ENCODE measurements around the gene KIF5C.
"Not testable (repeated sequence)": the region's sequence is repeated elsewhere in the genome, so short reads cannot be mapped to it uniquely, and the experiment has no call there.

Gene KIF5C

DNA sequence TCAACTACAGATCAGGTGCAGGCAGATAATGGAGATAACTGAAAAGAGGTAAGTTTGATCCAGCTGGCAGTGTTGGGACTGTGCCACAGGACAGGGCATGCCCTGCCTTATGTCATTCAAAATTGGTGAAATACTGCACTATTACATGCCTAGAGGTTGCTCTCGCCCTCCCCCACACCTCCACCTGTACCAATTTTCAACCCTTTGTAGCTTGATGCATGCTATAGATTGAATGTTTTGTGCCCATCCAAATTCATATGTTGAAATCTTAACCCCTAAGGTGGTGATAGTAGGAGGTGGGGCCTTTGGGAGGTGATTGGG, 91.4 kb downstream of the KIF5C start:
- no peak for DNase-seq (ENCODE audit: low read depth)

DNA sequence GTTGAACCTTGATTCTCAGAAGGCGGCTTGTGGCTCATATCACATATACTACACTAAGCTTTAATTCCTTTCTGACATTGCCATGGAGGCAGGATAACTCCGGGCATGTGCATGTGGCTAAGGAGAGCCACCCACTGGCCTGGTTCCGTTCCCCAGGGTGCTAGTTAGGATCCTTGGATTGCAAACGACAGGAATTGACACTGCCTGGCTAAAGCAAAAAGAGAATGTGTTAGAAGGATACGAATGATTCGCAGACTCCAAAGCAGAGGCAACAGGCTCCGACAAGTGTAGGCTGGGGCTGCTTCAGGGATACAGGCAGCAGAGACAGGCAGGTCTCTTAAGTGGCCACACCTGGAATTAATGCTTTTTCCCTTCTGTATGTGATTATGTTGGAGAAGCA, 92.0 kb downstream of the KIF5C start:
- DNase-seq (ENCODE audit: low read depth) = no peak

DNA sequence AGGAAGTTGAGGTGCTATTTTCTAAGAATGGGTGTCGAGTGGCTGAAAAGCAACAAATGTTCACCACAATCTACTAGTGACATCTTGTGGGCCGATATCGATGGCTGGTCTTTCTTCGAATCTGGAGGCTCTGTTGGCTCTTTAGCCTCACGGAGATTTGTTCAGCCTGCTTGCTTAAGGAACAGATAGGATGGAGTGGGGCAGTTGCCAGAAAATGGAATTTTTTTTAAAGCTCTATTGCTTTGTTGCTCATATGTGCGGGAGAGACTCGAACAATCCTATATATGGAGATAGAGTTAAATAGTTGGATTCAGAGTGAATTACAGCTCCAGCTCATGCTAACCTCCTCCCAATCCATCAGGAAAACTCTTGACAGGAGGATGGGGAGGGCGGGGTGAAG, 92.6 kb downstream of the KIF5C start:
- no peak for DNase-seq (ENCODE audit: low read depth)

DNA sequence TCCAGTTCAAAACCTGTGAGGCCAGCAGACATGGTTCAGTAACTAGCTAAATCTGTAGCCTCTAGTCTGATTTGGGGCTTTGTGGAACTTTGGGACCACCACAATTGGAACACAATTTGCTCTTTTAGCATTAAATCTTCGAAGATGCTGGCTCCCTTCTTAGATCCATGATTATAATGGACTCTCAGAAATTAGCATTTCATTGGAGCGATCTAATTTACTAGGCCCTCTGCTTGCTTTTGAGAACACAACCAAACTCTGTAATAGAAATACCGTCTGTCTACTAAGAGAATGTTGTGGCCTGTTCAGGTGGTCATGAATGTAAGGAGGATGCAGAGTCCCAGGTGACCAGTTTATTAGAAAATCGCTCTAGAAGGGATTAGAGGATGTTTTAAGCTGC, 93.3 kb downstream of the KIF5C start:
- no peak for DNase-seq (ENCODE audit: low read depth)

DNA sequence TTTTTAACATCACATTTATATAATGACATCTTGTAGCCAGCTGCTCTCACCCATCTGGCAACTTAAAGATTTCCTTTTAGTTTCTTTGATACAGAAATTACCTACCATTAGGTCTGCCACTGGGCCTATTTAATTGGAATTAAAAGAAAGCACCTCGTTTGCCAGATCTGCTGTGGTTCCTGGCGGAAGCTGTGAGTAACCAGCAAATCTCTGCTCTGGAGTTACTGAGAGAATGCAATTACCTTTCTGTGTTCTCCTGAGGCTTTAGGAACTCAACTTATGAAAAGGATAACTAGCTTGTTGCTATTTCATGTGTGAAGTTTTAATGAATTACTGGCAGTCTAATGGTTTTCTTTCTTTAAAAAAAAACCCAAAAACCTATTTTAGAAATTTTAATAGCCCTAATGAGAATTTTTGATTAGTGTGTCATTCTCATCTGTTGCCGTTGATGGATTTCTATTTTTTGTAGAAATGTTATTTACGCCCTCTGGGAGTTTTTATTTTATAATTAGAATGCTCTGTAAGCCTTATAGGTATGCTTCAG, 93.8 kb downstream of the KIF5C start:
- DNase-seq (ENCODE audit: low read depth) = no peak

DNA sequence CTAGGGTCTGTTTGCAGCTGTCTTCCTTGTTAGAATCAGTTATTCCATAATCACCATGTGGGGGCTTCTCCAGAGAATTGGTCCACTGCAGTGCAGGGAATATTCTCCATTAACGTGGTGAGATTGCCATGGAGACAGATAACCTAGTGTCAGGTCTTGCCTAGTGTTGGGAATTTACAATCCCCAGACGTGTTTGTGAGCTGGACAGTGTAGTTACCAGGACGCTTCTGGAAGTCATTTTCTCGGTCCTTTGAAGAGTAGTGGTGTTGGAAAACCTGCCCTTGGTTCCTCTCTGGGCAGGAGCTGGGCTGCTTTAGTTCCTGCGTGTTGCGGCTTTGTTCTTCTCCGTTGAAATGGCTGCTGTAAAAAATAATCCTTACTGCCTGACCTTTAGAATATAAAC, 94.6 kb downstream of the KIF5C start:
- no peak for DNase-seq (ENCODE audit: low read depth)

DNA sequence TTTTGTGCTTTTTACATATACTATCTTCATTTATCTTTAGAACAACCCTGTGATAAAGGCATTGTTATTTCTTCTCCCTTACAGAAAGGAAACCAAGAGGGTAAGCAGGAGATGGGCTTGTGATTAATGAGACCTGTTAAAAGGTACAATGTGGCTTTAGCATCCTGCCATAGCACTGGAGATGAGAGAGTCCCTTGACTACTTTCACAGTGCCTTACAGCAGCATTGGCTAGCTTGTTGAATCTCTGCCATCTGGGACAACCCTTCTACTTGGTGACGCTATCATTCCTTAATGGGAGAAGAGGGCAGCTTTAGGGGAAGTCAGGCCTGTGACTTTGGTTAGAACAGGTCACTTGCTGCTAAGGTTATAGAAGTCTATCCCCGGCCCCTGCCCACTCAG, 95.4 kb downstream of the KIF5C start:
- DNase-seq (ENCODE audit: low read depth) = no peak

DNA sequence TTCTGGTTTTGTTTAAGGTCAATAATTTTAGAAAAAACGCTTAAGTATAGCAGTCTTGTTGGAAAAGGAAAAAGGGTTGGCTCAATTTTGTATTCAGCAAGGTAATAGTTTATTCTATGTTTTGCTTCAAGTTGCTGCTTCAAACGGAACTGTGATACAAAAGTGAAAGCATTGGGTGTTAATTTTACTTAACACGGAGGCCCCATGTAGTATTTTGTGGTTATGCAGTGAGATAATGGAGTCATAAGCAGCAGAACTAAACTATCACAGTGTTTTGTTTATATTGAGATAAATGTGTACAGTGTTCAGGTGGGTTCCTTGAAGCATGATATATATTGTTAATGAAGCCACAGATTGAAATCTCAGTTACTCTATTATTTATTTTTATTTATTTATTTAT, 96.5 kb downstream of the KIF5C start:
- DNase-seq (ENCODE audit: low read depth) = no peak

DNA sequence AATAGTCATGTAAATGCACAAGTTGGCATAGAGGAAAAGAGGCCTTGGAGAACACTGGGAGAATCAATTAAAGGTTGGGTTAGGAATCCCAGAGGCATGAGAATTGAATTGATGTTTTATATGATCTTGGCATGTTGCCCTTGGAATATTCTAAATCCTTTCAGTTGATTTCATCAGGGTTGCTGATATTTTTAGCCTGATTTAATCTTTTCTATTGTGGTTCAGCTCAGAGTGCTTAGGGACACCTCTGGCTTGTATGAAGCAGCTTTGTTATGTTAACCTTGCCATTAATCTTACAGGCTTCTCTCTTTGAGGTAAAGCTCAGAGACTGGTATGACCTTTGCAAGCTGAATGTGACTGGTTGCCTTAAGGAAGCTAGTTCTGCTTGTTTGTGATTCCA, 99.1 kb downstream of the KIF5C start:
- no peak for DNase-seq (ENCODE audit: low read depth)

DNA sequence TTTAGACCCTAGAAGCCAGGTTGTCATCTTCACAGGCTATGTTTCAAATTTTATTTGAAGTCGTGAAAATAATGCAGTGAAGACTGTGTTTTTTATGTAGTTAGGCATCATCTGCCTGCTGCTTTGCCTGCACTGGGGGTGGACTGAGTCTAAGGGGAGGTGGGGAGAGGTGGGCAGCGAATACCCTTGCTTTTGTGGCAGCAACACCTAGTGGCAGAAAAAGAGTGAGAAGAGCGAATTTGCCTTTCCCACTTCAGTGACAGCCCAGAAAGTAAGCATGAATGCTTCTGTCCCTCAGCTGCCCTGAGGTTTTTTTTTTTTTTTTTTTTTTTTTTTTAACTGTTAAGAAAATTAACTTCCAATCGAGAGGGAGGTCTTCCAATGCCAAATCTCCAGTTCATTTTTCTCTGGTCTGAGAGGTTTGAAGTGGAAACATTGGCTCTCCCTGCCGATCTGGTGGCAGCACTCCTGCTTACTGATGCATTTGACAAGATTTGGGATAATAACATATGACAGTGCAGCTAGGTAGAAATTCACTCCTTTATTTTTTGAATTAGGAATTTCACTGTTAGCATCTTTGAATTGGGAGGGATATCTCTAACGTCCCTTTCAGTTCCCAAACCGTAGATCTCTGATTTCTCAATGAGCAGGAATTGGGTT, 103.1 kb downstream of the KIF5C start:
- DNase-seq (ENCODE audit: low read depth) = no peak

DNA sequence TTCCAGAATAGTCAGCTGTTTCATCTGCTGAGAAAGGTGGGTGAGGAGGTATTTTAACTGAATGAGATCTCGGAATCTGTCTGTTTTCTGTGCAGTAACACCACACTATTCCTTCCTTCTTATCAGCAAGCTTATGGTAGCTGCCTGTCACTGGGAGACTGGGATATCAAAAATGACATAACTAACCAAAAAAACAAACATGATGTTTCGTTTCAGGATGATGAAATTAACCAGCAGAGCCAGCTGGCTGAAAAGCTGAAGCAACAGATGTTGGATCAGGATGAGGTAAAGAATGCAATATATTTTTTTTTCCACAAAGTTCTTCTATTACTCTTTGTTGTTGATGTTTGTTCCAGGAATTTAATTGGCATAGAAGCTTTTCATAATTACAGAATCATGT, 103.7 kb downstream of the KIF5C start:
- peak; percentile 2 for DNase-seq (ENCODE audit: low read depth)

DNA sequence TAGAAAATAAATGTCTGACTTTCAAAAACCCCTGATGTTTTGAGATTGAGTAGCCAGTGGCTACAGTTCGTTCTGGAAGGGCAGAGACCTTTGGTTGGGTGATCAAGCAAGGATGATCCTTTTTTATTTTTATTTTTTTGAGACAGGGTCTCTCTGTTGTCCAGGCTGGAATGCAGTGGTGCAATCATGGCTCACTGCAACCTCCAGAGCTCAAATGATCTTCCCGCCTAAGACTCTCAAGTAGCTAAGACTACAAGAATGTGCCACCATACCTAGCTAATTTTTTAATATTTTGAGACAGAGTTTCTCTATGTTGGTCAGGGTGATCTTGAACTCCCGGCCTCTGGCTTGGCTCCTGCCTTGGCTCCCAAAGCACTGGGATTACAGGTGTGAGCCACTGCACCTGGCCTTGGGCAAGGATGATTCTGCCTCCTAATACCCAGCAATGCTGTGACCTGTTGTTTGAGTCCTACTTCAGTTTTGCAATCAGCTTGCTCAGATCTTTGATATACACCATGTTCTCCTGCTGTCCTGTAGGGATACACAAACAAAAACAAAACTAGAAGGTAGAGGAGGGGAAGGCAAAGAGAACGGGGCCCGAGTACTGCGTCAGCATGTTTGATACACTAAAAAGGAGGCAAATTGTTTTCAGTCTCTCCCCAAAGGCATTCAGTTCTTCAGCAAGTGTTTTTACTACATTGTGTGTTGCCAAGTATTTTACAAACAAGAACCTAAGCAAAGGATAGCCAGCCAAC, 104.3 kb downstream of the KIF5C start:
- DNase-seq (ENCODE audit: low read depth) = no peak

DNA sequence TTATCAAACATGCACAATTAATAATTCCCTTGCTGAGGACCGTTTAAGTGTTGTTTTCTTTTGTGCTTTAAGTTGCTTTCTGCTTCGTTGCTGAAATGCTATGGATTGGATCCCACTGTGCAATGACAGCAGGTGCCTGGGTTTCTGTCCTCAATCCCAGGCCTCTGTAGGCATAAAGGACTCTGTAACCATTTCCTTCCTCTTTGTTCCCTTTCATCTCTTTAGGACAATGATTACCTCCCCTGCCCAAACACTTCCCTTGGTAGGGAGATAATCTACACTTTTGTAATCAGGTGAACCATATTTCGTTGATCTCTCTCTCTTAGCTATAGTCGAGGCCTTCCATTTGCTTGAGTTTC, 104.9 kb downstream of the KIF5C start:
- no peak for DNase-seq (ENCODE audit: low read depth)

DNA sequence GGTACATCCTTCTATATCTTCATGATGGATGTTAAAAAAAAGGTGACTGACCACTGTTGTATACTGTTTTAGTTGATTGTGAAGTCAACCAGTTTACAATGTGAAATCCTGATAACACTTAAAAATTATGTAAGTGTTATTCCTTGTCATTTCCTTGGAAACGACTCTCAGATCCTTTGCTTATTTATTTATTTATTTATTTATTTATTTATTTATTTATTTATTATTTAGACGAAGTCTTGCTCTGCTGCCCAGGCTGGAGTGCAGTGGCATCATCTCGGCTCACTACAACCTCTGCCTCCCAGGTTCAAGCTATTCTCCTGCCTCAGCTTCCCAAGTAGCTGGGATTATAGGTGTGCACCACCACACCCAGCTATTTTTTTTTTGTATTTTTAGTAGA, 105.5 kb downstream of the KIF5C start:
- not testable (repeated sequence) for DNase-seq (ENCODE audit: low read depth)

DNA sequence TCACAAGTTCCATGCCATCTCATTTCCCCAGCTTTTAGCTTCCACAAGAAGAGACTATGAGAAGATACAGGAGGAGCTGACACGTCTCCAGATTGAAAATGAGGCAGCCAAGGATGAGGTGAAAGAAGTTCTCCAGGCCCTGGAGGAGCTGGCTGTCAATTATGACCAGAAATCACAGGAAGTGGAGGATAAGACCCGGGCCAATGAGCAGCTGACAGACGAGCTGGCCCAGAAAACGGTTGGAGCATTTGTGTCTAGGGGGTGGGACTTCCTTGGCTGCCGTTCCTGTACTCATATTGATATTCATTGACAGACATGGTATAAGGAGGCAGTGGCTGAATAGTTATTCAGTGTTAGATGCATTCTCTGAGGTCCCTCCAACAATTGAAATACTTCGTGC, 106.3 kb downstream of the KIF5C start:
- DNase-seq (ENCODE audit: low read depth) = no peak

DNA sequence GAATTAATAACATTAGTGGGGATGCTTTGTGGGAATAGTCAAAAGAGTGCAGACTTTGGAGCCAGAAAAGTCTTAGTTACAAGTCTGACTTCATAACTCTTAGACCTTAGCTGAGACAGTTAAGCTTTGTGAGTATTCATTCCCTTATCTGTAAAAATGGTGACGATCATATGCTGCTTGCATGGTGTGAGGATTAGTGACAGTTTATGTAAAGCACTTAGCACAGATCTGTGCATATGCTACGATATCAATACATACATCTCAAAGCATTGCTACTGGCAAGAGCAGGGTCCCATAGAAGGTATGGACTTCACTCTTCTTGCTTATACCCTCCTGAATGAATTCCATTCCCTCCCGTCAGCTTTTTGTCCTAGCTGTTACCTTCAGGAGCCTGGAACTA, 106.8 kb downstream of the KIF5C start:
- DNase-seq (ENCODE audit: low read depth) = no peak

DNA sequence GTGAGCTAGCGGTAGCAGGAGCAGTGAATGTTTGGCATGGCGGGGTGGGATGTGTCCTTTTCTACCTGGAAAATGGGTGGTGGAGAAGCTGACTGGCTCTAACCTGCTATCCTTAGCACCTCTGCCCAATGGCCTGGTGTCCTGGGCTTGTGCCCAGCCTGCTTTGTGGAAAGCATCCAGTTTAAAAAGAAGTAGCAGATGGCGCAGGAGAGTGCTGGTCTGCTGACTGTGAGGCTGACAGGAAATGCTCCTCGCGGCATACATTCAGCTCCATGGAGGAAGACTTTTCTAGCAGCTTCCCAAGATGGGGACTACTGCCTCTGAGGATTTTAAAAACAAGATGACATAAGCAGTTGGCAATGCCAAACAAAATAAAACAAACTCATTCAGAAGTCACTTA, 107.3 kb downstream of the KIF5C start:
- DNase-seq (ENCODE audit: low read depth) = no peak

DNA sequence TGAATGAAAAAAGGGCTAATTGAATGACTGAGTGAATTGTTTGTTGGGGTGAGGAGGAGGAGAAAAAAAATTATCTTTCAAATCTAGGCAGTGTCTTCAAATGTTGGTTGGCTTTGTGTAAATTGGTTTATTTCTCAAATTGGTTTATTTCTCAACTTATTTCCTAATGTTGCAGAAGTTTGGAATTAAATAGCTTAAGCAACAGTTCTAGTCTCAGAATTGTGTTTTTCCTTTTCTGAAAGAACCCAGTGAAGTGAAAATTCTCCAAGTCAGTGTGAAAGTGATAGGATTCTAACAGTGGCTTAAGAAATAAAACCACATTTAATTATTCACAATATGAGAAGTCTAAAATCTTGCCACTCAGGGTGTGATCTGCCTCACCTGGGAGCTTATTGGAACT, 108.9 kb downstream of the KIF5C start:
- DNase-seq (ENCODE audit: low read depth) = no peak

DNA sequence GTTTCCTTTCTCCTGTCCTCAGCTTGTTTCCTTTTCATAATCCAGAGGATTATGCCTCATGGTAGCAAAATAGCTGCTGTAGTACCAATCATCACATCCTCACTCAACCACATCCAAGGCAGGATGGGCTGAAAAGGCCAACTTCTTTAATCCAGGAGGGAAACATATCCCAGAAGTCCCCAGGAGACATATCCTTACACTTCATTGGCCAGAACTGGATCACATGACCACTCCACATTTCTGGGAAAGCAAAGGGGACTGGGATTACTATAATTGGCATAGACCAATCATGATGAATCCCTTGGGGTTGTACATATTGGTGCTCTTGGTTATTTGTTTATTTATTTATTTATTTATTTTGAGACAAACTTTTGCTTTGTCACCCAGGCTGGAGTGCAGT, 109.4 kb downstream of the KIF5C start:
- DNase-seq (ENCODE audit: low read depth) = no peak

DNA sequence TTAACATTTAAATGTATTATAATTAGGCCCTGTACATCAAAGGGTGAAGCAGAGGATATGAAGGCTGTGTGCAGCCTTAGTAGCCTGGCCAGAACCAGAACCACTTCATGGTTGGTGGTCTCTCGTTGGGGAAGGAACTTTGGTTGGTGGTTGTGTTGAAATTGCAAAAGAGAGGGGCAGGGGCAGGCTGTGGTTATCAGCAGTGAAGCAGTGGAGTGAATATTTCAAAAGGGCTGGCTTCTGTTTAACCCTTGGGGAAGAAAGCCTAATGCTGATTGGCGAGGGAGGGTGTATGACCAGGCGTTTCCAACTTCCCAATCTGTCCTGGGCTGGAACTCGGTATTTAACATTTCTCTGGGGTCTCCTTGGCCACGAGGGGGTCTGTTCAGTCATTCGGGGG, 112.3 kb downstream of the KIF5C start:
- DNase-seq (ENCODE audit: low read depth) = no peak

DNA sequence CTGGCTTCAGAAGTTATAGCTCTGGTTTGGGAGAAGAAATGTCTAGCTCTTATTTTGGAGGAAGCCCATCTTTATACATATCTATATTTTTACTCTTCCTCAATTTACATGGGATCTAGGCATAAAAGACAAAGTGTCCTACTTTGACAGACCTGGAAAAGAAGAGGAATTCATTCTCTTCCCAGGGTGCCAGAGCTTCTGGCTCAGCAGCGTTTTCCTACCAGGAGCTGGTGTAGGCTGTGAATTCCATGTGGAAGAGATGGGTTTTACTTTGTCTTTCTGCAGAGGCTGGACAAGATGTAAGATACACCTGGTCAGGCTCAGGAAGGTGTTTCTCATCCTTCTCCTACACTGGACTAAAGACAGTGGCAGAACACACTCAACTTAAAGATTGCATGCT, 113.3 kb downstream of the KIF5C start:
- DNase-seq (ENCODE audit: low read depth) = no peak

DNA sequence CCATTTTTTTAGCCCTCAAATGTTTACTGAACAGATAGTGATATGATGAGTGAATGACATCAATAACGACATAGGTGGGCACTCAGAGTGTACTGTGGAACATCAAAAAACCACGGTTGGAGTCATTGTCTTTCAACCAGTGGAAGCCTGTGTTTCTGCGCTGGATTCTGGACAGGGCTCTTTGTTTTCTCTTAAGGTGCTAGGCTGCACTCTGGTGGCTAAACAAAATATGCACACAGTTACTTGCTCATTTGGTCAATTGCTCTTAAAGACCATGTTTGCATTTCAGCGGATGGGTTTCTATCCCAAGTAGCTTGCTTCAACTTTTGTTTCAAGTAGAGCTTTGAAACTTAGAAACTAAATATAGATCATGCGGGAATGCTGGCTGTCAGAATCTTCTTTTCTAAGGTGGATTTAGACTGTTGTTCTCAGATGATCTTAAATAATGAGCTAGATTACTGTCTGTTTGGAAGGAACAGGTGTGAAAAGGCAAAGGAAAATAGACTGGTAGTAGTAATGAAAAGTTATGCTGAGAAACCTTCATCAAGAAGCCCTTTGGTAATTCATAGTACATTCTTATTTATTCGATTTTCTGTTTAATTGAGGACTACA, 115.0 kb downstream of the KIF5C start:
- DNase-seq (ENCODE audit: low read depth) = peak; percentile 61

DNA sequence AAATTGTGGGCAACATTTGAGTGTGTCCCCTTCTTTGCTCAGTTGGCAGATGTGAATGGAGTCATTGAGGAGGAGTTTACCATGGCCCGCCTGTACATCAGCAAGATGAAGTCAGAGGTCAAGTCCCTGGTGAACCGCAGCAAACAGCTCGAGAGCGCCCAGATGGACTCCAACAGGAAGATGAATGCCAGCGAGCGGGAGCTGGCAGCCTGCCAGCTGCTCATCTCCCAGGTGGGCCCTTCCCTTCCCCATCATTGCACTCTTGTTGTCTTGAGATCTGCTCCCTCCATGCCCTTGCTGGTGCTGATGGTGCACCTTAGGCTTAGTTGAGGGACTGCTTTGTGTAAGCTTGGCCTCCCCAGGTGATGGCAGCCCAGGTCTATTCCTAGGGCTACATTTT, 115.9 kb downstream of the KIF5C start:
- DNase-seq (ENCODE audit: low read depth) = no peak

DNA sequence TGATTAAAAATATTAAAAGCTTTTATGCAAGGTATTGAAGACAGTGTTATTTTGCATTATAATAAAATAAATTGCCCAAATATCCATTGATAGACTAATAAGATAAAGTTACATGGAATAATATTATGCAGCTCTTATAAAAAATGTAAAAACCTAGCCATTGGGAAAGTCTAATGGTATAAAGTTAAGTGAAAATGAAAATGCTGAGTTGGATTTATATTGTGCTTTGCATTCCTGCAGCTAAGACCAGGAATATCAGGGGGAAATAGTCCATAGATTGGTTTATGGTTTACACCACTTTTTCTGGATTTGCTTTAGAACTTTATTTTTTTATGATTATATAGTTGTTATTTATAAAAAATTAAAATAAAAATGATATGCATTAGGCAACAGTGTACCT, 117.4 kb downstream of the KIF5C start:
- DNase-seq (ENCODE audit: low read depth) = no peak

Data from non-pigmented ciliary epithelial cell (primary cell).